Stimulated activated CD4-positive, alpha-beta T cell treated with anti-CD3 and anti-CD28 coated beads, Interleukin-15, amount 100 ng/mL, for 48 hours (primary cell): ENCODE data around the gene ATG12.
"Not testable (repeated sequence)": the region's sequence is repeated elsewhere in the genome, so short reads cannot be mapped to it uniquely, and the experiment has no call there.

Source experiments
- DNase-seq, 2 donors: peaks; one replicate each; pipeline ENCODE4 v3.0.0-alpha.2; 2020; ENCODE audit warnings: low read depth in 2 of 2

ATG12 gene

DNA sequence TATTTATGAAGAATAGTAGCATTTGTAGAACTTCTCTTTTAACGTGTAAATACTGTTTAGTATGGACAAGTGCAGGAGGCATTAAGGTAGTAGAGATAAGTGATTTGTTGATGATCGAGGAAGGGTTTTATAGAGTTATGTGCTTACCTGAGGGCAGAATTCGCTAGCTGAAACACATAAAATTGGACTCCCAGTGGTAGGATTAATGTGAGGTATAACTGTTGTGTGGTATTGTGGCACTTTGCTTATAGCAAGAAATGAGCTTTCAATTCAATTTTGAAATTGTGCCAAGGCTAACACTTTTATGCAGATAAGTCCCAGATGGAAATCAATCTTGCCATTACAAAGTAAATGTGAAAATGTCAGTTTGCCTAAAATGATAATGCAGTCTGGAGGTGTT, 1.6 kb upstream of the ATG12 start:
- DNase-seq, result no peak

DNA sequence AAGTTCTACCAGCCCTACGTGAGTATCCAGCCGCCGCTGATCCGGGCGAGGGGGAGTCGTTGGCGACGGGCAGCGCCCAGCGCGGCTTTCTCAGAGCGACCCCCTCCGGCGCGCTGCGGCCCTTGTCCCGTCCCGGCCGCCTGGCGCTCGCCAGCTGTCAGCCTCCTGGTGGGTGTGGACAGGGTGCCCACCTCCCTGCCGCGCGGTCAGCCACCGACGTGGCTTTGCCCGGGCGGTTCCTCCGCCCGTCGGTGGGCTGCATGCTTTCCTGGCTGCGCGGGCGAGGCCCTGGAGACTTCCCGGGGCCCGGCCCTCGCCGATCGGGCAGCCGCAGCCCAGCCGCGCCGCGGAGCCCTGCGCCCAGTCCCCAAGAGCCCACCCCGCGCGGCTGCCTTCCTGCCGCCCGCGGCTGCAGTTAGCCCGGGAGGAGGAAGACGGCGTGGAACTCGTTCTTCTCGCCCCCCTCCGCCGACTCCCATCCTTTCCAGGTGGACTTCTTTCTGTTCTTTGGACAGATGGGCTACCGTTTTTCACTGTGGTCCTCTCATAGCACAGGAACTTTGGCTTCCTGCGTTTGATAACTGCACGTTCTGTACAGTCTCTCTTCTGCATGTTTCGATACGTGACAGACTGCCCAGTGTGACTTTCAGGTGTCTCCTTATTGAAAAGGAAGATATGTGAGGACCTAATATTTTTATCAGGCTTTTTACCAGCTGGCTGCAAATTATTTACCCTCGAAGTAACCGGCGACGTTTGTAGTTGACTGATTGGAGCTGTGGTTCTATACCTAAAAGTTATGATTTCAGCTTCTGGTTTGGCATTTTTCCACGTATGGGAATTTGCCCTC, 947 bp upstream of the ATG12 start:
- DNase-seq, result no peak

DNA sequence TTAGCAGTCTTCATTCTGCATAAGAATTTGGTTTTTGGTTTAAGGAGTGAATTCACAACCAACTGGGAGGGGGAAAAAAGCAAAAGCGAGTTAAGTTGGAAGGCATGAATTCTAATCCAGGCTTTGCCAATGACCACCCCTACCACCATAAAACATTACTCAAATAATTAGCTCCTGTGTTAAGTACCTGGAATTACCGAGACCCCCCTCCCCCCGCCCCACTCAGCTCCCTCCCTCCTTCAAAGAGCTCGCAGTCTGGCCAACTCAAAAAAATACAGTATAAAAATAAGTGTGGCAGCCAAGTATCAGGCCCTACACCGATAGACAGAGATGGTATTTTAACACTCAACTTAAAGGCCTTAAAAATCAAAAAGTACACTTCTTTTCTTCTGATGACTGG, 492 bp downstream of the ATG12 start:
- no peak for DNase-seq

DNA sequence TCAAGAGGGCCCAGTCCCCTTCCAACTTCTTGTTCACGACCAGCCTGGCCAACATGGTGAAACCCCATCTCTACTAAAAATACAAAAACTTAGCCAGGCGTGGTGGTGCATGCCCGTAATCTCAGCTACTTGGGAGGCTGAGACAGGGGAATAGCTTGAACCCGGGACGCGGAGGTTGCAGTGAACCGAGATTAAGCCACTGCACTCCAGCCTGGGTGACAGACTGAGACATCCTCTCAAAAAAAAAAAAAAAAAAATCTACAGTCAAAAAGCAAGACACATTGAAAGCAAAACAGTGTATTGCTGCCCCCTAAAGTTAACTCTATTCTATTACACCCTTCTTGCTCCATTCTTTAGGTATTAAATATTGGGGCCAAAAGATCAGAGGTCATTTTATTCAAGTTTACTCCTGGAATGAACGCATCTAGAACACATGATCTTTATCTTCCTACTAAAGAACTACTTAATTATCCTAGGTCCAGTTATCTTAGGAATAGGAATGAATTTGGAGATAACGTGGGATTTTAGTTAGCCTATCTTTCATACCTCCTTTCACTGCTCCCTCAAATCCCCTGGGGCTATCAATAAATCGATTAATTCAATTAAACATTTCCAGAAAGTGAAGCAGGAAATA, 2.4 kb downstream of the ATG12 start:
- DNase-seq, result no peak

DNA sequence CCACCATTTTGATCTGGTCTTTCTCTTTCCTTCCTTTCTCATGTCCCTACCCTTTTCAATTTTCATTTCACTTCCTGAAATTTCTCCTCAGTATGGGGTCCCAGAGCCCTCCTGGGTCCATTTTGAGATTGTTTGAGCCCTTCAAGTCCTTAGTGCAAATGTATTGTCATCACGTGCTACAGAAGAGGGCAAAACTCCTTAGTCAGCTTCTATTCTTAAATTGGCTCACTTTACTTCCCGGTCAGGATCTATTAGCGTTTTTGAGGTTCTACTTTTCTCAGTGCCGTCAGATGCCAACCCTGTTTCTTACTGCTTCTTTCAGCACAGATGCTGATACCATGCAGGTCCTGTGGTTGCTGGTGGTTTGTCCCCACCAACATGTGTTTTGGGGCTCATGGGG, 5.9 kb downstream of the ATG12 start:
- no peak for DNase-seq

DNA sequence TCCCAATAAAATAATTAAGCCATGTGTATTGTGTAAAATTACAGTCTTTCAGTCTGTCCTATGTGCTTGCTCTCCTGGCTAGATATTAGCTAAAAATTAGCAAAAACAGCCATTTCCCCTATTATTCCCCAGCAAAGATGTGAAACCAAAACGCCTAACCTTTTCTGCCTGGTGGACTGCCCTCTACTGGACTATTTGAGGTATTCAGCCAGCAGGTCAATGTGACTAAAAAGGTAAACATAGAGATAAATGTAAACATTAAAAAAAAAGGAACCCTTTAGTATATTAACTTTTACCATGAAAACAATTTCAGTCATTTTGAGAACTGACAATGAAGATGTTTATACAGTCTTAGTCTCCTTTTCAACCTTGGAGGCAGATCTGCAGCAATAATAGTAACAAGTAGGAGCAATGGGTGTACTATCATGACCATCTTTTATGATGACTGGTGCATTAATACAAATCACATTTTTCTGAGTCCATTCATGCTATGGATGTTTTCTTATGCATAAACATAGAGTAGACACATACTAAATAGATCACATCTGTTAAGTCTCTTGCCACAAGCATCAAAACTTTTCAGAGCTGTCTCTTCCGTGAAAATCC, 10.1 kb downstream of the ATG12 start:
- no peak for DNase-seq

DNA sequence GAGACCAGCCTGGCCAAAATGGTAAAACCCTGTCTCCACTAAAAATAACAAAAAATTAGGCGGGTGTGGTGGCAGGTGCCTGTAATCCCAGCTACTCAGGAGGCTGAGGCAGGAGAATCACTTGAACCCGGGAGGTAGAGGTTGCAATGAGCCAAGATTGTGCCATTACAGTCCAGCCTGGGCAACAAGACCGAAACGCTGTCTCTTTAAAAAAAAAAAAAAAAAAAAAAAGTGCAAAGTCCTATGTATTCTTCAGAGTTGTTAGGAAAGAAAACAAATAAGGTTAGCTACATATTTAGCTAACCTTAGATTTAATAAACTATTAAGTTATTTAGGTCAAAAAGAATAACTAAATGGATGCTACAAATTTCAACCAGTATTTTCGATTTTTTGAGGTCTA, 11.5 kb downstream of the ATG12 start:
- DNase-seq, result no peak

DNA sequence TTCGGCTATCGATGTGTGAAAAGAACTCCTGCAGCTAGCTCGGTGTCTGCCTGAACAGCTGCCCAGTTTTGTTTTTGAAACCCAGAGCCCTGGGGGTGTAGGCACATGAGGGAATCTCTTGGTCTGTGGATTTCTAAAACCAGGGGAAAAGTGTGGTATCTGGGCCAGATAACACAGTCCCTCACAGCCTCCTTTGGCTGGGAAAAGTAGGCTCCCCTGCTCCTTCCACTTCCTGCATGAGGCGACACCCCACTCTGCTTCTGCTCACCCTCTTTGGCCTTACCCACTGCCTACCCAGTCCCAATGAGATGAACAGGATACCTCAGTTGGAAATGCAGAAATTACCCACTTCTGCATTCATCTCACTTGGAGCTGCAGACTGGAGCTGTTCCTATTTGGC, 15.4 kb downstream of the ATG12 start:
- no peak for DNase-seq

DNA sequence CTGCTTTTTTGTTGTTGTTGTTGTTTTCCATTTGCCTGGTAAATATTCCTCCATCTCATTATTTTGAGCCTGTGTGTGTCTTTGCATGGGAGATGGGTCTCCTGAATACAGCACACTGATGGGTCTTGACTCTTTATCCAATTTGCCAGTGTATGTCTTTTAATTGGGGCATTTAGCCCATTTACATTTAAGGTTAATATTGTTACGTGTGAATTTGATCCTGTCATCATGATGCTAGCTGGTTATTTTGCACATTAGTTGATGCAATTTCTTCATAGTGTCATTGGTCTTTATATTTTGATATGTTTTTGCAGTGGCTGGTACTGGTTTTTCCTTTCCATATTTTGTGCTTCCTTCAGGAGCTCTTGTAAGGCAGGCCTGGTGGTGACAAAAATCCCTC, 16.4 kb downstream of the ATG12 start:
- DNase-seq, result not testable (repeated sequence)

DNA sequence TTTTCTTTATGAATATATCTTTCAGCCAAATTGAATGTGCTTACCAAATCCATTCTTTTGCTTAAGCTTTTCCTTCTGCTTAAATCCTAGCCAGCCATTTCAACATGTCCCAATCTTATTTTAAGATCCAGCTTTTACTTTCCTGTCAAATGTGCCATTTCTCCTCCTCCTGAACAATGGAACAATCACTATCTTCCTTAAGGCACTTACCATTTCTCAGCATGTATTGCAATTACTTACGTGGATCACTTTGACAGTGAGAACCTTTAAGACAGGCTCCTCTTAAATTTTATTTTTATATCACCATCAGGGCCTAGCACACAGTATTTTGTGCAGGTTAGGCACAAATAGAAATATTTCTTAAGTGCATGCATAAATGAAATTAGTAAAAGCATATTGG, 20.5 kb downstream of the ATG12 start:
- DNase-seq, result no peak

DNA sequence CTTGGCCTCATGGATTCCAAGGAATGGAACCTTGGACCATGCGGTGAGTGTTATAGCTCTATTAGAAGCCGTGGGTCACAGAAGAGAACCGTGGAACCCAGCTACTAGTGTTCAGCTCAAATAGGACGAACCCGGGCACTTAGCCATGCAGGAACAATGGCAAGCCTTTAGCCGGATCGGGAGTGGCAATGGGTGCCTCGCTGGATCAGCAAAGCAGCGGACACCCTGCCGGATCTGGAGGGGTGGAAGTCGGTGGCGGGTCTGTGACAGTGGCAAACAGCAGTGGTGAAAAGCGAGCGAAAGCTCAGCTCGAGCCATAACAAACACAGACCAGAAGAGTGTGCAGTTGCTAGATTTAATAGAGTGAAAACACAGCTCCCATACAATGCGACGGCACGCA, 22.5 kb downstream of the ATG12 start:
- DNase-seq, result no peak

DNA sequence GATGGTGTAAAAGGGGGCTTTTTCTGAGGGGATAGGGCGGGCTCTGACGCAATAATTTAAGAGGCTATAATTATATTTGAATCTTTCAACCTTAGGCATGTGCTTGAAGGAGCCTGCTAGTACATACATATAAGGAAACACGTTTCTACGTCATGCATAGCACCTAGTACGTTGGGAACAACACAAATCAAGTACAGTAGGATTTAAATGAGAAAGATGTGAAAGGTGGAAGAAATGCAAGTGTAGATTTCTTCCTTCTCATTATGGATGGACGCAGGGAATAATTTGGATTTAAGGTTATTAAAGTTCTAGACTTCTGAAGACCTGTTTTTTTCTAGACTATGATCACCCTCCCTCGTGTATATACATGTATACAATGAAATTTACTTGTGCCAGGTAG, 24.0 kb downstream of the ATG12 start:
- no peak for DNase-seq

DNA sequence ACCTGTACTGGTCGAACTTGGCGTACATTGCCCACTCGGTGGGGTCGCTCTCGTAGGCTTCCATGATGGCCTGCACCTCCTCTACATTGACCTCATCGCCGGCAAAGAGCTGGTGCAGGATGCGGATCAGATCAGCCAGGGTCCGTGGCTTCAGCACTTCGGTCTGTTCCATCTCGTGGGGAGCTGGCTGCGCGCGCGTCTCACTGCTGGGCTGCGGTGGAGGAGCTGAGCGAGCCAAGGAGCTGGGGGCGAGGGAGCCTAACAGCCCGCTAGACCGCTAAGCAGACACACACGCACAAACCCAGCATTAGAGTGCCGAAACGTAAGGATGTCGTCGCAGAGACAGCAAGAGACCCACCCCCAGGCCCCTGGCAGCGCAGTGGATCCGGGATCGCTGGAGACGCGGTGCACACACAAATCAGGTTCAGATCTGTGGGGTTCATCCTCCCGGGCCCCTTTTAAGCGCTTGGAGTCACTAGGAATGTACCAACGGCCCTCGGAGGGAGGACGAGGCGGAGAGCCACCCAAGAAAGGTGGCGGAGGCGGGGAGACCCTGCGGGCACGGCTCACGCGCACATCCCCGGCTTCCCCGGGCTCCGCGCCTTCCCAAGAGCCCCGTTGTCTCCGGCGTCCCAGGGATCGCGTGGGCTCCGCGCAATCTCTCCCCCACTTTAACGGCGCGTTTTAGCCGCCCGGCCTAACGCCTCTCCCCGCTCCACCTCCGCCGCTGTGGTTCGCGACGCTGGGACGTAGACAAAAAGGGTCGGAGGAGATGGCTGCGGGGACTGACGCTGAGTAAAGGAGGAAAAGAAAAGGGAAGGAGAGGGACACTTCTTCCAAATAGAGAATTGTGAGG, 24.9 kb downstream of the ATG12 start, which contains the start of gene CDO1:
CDO1 (minus strand) TSS at position 434 of the 856 bp plus-strand sequence; CDS start at position 172, 262 bp downstream.
- no peak for DNase-seq

DNA sequence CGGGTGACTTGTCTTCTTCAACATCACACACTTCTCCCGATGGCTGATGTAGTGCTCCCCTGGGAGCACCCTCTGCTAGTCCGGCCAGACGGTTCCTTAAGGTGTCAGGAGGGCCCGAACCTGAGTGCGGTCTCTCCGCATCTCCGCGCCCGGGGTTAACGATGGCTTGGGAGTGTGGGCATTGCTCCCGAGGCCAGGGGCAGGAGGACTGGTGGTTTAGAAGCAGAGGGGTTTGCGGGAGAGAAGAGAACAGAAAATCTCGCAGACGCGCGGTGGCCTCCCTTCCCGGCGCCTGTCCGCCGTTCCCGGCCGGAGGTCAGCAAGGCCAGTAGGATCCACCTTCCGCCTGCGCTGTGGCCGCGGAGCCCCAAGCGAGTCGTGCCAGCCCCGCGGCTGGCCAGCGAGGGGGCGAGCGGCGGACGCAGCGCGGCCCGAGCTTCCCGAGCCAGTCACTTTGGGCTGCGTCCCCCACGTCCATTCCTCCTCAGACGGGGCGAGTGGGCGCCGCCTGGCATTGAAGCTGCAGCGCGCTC, 25.6 kb downstream of the ATG12 start:
- DNase-seq, result no peak

DNA sequence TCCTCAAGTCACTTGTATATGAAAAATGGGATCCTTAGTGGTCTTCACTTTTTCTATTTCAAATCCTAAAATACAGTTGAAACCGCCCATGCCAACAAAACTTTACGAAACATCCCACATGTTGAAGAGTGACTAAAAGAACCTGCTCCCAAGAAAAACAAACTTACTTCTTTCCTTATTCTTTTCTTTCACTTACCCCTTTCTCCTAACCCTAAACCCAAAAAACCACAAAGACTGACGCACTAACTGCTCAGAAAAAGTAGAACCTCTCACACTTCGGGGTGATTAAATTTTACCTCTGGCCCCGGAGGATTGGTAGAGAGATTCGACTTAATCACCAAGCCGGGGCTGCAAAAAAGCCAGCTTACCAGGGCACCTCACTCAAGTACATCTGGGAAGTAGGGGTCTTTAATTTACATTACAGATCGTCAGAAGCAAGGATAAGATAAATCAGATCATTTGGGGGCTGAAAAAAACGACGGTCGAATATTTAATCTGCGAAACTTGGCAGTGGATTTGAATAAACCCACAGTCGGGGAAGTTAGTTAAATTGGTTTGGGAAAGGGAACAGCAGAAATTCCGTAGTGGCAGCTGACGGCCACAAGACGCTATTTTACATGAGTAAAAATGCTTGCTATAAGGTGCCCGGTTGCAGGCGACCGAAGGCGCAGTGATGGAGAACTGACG, 26.2 kb downstream of the ATG12 start:
- no peak for DNase-seq

DNA sequence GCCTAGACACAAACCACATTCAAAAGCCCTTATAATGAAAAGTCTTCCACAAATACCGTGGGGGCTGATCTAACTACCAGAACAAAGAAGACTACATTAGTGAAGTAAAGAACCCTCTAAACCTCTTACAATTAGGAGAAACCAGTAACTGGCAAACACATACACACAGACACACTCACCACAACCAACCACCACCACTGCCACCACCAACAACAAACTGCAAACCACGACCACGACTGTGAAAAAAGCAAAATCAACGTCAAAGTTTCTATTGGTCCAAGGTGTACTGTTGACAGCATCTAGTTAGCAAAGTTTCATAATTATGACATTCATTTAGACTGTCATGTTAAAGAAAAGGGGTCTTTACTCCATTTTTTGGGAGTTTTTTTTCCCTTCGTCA, 27.6 kb downstream of the ATG12 start:
- DNase-seq, result no peak

DNA sequence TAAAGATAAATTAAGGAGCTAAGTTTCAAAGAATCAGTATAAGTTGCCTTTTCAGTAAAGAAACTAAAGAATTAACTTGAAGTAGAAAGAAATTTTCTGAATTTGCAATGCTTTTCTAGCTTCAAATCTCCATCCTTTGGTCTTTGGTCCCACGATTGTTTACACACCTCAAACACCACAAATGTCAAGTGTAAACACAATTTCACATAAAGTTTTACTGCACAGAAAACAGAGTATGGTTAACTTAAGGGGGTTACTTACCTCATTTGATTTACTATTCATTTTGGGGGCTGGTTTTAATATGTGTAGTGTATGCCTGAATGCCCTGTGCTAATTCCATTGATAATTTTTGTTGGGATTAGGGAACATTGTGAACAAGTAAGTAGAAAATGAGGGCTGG, 29.0 kb downstream of the ATG12 start:
- no peak for DNase-seq

DNA sequence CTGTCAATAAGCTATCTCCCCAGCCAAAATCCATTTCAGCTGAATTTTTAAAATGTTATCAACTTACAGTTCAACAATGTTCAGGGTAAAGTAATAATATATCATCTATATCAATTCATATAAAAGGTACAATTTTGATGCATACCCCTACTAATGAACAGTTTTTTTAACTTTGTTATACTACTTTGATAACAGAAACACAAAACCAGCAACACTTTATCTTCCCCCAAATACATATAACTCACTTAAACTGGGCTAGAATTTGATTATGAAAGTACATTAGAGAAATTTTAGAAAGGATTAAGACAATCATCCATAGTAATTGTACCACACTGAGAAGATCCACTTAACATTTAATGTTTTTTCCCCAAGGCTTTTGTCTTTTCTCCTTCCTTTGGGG, 30.0 kb downstream of the ATG12 start:
- no peak for DNase-seq

DNA sequence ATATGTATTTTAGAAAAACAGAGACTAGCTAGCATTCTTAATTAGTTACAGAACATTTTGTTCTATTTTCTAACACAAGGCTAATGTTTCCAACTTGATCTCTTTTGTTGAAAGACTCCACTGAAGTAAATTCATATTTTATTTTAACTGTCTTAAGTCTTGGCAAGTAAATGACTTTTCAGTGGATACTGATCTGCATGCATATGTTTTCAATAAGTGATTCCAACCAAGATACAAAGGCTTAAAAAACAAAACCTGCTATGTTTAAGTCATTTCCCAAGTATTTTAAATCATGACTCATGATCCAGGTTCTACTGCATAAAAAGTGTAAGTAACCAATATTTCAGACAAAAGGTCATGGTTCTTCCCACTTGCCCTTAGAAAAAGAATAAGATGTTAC, 30.6 kb downstream of the ATG12 start:
- DNase-seq, result no peak

DNA sequence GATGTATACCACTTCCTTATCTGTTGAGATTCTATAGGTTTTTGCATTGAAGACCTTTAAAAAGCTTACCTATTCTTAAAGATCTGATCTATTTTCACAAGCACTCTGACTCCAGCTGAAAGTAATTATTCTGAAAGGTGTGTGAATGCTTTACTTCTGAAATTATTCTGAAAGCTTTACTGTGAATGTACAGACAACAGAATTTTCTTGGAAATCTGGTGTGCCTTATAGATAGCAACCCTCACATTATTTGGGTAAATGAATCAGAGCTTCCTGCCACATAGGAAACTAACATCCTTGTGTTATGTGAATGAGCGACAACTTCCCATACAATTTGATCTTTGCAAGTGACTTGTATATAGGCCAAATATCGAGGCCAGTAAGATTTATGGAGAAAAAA, 31.4 kb downstream of the ATG12 start:
- DNase-seq, result no peak

DNA sequence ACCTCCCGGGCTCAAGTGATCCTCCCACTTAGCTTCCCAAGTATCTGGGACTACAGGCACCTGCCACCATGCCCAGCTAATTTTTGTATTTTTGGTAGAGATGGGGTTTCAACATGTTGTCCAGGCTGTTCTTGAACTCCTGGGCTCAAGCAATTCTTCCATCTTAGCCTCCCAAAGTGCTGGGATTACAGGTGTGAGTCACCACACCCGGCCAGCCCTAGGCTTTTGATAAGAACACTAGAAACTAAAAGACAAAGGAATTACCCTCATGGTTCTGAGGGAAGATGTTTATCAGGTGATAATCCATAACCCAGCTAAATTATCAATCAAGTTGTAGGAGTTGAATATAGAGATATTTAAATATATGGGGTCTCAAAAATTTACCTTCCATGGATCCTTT, 33.3 kb downstream of the ATG12 start:
- DNase-seq, result not testable (repeated sequence)
